ENCODE measurements around the gene FMN2. TPM values are rescaled to one million over a fixed set of nuclear protein-coding genes. Genes with fewer than 3 reads are reported as not detected.
"Not testable (repeated sequence)": the region's sequence is repeated elsewhere in the genome, so short reads cannot be mapped to it uniquely, and the experiment has no call there.

Gene FMN2
- total RNA-seq, 1 donor from 2014 or later = not detected

DNA sequence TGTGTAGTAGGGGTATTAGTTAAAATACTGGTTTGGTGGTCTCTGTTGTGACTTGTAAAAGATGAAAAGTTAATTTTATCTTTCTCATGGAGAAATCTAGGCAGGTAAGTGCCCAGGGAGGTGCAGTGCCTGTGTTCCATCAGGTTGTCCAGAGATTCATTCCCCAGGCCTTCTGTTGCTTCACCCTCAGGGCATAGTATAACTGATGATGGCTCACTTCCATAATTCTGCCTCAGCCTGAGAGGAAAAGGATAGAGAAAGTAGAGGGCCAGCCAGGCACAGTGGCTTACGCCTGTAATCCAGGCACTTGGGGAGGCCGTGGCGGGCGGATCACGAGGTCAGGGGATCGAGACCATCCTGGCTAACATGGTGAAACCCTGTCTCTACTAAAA, 153.9 kb downstream of the FMN2 start:
- intact Hi-C loops (cut with micrococcal nuclease) = no loop called here

- intact Hi-C loops (cut with micrococcal nuclease) = no loop called here
Observed at GRCh38 chr1:240247899-240248298, 156.2 kb downstream of the FMN2 start.

DNA sequence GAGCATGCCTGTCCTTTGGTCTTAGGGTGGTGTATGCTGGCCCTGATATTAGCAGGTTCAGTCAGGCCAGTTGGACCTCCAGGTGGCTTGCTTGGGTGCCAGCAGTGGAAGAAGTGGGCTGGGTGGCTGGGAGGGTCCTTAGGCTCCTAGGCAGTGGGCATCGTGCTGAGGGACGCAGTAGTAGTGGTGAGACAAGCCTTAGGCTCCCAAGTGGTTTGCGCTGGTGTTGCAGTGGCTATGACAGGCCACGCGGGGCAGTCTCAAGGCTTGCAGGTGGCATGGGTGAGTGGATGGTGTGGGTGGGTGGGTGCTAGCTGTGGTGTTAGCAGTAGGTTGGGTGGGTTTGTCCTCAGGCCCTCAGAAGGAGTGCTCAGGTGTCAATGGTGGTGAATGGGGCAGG, 162.3 kb downstream of the FMN2 start:
- intact Hi-C loops (cut with micrococcal nuclease) = no loop called here

GRCh38 chr1:240254778-240255291, 163.2 kb downstream of the FMN2 start:
- intact Hi-C loops (cut with micrococcal nuclease) = no loop called here

DNA sequence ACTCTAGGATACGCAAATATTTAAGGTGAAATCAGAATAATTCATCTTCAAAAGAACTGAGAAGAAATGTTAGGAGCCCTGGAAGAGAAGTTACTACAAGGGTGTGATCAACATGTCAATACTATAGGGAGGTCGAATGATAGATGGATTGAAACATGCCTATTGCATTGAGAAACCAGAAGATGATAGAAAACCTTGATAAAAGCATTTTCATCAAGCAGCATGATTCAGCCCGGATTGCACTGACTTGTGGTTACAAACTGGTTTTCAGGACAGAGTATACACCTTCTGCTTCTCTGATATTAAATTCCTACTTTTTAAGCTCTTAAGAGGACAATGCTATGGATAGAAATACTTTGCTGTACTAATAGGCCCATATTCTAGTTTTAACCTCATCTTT, 164.2 kb downstream of the FMN2 start:
- intact Hi-C loops (cut with micrococcal nuclease) = no loop called here

GRCh38 chr1:240256836-240257503, 165.3 kb downstream of the FMN2 start:
- intact Hi-C loops (cut with micrococcal nuclease) = no loop called here

- intact Hi-C loops (cut with micrococcal nuclease) = no loop called here
Observed at GRCh38 chr1:240258910-240259309, 167.2 kb downstream of the FMN2 start.

DNA sequence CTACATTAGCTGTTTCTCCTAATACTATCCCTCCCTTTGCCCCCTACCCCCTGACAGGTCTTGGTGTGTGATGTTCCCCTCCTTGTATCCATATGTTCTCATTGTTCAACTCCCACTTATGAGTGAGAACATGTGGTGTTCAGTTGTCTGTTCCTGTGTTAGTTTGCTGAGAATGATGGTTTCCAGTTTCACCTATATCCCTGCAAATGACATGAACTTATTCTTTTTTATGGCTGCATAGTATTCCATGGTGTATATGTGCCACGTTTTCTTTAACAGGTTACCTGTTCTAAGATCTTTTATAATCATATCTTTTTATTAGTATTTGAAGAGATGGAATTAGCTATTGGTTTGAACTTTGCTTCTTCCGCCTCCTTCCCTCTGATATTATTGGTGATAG, 172.8 kb downstream of the FMN2 start:
- intact Hi-C loops (cut with micrococcal nuclease) = not testable (repeated sequence)

DNA sequence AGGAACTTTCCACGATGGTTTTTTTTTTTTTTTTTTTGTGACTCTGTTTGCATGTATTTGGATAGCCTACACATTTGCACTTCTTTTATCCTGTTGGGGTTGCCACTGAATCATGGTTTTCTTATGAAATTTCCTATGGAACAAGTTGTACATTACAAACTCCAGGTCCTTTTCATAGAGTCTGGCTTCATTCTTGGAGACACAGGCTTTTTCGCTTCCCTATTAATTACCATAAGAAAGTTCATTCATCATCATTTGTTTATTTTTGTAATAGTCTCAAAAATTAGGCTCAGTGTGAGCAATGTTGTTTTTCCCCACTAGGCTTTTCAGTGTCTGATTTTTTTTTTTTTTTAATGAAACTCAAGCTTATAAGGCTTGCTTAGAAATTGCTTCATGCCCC, 179.4 kb downstream of the FMN2 start:
- intact Hi-C loops (cut with micrococcal nuclease) = no loop called here

DNA sequence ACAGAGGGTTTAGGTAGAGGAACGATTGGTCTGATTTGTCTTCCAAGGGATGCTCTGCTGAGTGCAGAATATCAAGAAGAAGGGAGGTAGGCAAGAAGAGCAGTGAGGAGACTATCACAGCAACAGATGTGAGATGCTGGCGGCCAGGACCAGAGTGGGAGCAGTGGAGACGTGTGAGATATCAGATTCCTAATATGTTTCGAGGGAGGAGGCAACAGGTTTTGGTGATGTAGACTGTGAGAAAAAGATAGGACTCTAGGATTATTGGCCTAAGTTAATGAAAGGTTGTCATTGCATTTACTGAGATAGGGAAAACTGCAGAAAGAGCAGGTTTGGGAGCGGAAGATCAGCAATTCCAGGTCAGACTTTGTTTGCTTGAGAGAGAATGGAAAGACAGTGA, 182.9 kb downstream of the FMN2 start:
- intact Hi-C loops (cut with micrococcal nuclease) = no loop called here

GRCh38 chr1:240275219-240275618, 183.5 kb downstream of the FMN2 start:
- intact Hi-C loops (cut with micrococcal nuclease) = not testable (repeated sequence)

DNA sequence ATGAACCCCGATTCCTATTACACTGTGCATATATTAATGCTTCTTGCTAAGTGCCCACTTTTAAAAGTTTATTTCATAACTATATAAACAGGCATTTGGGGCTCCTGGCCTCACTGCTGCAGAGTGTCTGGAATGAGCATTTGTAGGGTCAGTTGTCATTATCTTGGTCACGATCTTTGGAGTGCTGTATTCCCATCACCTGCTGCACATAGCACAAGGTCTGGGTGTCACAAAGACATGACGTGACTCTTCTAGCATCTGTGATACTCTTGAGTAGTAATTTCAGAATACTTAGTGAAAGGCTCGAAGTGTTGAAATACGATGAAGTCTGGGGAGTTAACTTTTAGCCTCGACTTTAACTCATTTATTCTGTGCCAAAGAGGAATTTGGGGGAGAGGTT, 186.4 kb downstream of the FMN2 start:
- intact Hi-C loops (cut with micrococcal nuclease) = no loop called here

DNA sequence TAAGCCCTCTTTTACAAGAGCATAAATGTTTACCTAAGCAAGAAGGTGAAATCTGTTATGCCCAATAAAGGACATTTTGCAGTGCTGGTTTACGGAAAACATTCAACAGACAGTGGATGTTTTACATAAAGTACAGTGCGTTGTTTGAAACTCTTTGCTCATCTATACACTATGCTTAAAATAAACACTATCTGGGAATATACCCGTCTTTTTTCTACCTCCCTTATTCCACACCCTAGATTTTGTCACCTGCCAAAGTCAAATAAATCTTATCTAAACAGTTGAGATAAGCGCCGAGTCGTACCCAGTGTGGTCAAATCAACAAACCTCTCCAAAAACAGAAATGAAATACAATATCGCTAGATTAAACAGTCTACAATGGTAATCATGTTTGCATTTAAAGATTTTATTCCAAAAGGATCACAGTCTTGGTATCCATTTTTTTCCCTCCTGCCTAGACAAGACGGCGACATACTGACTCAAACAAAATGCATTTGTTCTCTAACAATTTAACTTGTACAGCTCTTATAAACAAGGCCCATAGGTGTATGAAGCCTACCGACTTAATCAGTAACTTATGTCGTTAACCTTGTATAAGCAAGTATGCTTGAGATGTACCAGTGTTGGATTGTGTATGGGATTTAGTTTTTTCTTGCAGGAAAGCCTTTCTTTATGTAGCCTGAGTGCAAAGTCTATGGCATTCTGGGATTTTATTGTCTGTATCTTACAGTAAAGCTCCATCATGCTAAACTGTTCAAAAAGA, 189.1 kb downstream of the FMN2 start:
- intact Hi-C loops (cut with micrococcal nuclease) = no loop called here

GRCh38 chr1:240282061-240282830, 190.6 kb downstream of the FMN2 start:
- intact Hi-C loops (cut with micrococcal nuclease) = no loop called here

GRCh38 chr1:240284656-240285414, 193.2 kb downstream of the FMN2 start:
- intact Hi-C loops (cut with micrococcal nuclease) = no loop called here

DNA sequence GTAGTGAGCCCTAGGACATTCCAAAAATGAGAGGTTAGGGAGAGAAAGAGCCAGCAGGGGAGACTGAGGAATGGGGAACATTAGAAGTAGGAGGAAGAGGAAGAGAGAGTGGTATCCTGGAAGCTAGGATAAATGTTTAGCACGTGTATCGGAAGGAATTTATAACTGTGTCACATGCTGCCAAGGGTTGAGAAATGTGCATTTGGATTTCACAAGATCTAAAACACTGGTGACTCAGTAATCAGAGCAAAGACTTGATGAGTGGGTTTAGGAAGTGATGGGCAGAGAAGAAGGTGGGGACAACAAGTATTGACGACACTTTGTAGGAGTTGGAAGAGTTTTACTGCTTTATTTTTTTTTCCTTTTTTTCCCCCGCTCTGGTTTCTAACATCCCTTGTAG, 193.9 kb downstream of the FMN2 start:
- intact Hi-C loops (cut with micrococcal nuclease) = no loop called here

DNA sequence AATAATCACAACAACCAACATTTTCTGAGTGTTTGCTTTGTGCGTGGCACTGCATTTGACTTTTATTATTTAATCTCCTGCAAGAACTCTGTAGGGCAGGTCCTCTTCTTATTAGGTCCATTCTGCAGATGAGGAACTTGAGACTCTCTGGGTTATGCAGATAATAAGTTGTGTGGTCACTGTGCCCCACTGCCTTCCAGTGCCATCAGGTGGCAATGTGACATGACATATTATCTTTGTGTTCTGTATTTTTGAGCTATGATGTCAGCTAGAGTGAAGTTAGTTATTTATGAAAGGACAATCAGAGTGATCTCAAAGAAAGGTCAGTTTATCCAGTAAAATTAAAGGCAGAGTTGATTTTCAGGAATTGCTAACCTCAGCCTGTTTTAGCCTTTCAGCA, 196.0 kb downstream of the FMN2 start:
- intact Hi-C loops (cut with micrococcal nuclease) = no loop called here

DNA sequence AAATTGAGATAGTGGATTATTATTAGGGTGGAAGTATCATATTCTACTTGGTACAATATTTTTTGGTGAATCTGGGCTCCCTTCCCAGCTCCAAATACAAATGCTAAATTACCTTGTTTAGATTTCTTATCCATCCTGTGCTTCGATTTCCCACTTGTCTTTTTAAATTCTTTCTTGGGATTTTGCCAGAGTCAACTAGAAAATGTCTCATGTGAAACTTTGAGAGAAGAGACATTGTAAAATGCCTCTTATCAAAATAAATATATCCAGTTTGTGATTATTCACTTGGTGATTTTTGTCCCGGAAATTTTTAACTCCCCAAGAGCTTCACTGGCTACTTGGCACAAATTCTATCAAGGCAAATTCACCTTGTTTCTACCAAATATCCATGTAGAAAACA, 202.0 kb downstream of the FMN2 start:
- intact Hi-C loops (cut with micrococcal nuclease) = no loop called here

- intact Hi-C loops (cut with micrococcal nuclease) = no loop called here
Observed at GRCh38 chr1:240294566-240294965, 202.9 kb downstream of the FMN2 start.

- intact Hi-C loops (cut with micrococcal nuclease) = no loop called here
Observed at GRCh38 chr1:240295811-240296210, 204.1 kb downstream of the FMN2 start.

DNA sequence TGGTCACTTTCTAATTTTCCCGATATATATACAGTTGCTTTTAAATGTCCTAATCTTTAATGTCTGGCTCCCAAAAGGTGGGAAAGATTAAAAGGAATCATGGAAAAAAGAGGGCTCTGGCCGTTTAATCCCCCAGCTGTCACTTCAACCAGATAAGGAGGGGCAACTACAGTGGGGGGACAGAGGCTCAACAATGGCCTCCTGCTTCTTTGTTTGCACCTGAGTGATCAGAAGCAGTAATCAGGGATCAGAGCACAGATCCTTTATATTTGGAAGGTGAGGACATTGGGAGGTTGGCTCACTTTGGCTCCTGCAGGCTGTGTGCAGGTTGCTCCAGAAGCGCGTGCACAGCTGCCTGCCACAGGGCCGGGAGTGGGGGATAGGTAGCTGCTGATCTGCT, 212.8 kb downstream of the FMN2 start:
- intact Hi-C loops (cut with micrococcal nuclease) = no loop called here

All from T-helper 2 cell treated with Interferon-gamma antibody and Interleukin-4, amounts not matched to agents 100 ng/mL and 5 ng/mL, for 36 hours (primary cell).